Stimulated activated CD4-positive, alpha-beta T cell treated with anti-CD3 and anti-CD28 coated beads, TNF-alpha, amount 100 ng/mL, for 4 hours (primary cell): ENCODE measurements around the gene GNG7.
A peak's percentile ranks its signal among the peaks of the same experiment; 100 is the strongest.
"Not testable (repeated sequence)": the region's sequence is repeated elsewhere in the genome, so short reads cannot be mapped to it uniquely, and the experiment has no call there.

Source experiments
- DNase-seq, 3 experiments: peaks; one replicate each; pipeline ENCODE4 v3.0.0-alpha.2; 2020; ENCODE audit warnings: low read depth in 3 of 3

GNG7 gene

DNA sequence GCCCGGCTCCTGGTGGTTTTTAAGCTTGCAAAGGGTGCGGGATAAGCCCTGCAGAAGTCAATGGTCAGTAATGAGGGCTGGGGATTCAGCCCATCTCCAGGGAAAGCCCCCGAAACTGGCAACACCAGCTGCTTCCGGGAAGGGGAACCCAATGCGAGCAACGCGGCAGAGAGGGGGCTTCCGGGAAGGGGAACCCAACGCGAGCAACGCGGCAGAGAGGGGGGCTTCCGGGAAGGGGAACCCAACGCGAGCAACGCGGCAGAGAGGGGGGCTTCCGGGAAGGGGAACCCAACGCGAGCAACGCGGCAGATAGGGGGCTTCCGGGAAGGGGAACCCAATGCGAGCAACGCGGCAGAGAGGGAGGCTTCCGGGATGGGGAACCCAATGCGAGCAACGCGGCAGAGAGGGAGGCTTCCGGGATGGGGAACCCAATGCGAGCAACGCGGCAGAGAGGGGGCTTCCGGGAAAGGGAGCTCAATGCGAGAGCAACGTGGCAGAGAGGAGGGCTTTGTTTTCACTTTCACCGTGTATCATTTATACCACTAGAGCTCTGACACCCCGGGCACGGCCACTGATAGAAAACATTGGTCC, 80.0 kb downstream of the GNG7 start:
- DNase-seq = peak in 1 of 3 experiments; percentile 23

DNA sequence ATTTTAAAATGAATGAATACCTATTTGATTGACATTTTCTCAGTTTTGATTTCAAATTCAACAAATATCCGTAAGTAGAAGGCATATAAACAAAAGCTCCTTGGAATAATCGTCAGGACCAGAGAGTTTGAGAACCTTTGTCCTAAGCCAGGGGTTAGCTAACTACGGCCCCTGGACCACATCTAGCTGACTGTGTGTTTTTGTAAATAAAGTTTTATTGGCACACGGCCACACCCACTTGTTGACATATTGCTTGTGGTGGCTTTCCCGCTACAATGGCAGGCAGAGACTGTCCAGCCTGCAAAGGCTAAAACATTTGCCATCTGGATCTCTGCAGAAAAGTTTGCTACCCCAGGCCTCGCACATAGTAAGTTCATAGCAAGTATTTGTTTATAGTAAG, 83.4 kb downstream of the GNG7 start:
- DNase-seq = no peak

DNA sequence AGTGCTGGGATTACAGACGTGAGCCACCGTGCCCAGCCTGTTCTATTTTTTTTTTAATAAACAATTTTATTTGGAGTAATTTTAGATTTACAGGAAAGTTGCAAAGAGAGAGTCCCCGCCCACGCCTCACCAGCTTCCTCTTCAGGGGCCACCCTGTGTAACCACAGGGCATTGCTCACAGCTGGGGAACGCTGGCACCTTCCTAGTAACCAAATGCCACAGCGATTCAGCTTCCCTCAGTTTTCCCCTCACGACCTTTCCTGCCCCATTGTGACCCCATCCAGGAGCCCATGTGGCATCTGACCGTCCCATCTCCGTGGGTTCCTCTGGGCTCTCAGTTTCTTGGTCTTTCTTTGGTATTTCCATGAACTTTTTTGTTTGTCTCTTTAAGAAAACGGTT, 83.9 kb downstream of the GNG7 start:
- DNase-seq = peak; percentile 65 to 84 (median 70)

DNA sequence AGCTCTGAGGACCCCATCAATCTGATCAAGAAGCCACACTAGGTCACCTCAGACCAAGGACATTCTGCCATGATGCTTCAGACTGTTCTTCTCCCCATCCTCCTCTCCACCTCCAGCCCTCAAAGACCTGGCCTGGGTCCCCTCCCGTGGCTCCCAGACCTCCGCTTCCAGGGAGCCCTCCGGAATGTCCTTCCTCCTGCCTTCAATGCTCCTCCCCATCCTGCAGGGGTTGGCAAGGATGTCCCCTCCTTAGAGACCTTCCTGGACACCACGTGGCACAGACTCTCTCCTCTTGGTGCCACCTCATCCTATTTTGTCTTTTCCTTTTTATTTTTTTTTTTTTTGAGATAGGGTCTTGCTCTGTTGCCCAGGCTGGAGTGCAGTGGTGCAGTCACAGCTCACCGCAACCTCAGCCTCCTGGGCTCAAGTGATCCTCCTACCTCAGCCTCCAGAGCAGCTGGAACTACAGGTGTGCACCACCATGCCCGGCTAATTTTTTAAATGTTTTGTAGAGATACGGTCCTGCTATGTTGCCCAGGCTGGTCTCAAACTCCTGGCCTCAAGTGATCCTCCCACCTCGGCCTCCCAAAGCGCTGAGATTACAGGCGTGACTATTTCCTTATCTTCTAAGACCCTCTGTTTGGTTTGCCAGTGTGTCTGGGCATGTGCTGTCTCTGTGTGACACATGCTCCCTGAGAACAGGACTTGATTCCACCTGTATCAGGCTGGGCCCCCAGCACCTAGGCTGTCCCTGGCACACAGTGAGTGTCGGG, 84.9 kb downstream of the GNG7 start:
- no peak for DNase-seq

DNA sequence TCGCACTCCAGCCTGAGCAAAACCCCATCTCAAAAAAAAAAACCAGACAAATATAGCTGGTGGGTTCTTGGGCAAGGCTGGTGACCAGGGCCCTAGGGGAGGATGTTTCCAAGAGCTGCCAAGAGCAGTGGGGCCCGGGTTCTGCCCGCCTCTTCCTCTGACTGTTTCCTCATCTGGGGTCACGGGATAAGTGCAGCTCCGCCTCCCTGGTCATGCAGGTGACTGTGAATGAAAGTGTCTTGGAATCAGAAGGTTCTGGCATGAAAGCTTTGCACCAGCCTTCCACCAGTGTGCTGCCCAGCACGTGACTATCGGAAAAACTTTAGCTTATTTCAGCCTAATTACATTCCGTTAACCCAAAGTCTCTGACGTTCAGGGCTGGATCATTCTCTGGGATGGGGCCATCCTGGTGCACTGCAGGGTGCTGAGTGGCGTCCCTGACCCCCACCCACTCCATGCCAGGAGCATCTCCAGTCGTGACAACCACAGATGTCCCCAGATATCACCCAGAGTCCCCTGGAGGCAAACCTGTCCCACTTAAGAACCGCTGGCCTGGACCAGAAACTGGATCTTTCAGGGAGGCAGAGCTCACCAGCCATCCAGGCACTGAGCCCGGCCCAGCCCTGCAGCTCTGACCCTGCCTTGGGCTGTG, 85.6 kb downstream of the GNG7 start:
- DNase-seq = no peak

DNA sequence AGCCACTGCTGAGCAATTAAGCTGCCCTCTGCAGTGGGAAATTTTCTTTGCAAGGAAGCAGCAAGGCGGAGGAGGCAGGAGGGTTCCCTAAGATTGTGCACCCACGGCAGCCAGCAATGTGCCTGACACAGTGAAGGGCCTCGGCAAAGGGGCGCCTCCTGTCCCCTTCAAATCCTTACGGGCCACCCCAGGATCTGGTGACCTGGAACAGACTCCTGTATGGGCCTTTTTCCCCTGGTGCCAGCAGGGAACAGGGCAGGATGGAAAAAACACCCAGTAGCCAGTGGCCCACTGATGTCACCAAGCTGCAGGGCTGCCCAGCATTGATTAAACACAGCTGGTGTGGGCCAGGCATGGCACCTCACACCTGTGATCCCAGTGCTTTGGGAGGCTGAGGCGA, 86.7 kb downstream of the GNG7 start:
- no peak for DNase-seq

DNA sequence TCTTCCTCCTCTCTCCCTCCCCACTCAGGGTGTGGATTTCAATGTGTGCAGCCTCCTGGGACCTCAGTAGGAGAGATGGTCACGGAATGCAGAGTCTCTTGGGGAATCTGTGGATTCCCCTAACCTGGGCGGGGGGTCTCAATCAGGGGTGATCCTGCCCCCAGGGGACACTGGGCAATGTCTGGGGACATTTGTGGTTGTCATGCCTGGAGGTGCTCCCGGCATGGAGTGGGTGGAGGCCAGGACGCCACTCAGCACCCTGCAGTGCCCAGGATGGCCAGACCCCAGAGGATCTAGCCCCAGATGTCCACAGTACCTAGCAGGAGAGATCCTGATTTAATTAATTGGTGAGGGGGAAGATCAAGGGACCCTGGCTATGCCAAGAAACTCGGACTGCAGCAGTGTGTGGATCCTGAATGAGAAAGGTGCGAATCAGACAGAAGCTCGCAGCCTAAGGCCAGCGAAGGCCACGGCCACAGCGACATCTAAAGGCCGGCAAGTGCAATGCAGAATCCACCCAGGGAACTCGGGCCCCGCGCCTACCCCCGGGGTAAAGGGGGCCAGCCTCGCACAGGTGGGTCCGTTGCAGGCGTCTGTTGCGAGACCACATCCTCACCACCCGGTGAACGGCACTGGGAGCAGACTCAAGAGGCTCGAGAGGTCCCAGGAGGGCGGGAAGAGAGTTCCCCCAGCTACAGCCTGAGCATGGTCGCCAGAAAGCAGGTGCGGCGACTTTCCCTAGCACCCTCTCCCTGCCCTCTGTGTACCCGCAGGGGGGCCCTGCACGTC, 88.8 kb downstream of the GNG7 start:
- DNase-seq = peak in 1 of 3 experiments; percentile 41

DNA sequence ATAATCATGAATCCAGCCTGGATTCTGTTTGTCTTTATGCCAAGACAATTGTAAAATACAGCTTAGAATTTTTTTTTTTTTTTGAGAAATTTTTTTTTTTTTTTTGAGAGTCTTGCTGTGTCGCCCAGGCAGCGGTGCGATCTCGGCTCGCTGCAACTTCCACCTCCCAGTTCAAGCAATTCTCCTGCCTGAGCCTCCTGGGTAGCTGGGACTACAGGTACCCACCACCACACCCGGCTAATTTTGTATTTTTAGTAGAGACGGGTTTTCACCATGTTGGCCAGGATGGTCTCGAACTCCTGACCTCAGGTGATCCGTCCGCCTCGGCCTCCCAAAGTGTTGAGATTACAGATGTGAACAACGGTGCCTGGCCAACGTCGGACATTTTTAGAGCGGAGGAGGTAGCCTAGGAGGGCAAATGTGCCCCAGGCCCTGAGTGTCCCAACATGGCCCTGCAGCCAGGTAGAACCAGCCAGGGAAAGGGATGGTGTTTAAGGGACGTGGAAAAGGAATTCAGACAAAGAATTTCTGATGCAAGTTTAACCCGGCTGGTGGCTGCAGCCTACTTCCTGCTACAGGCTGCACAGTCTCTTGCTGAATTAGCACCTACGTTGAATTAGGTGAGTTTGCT, 89.8 kb downstream of the GNG7 start:
- DNase-seq = no peak

DNA sequence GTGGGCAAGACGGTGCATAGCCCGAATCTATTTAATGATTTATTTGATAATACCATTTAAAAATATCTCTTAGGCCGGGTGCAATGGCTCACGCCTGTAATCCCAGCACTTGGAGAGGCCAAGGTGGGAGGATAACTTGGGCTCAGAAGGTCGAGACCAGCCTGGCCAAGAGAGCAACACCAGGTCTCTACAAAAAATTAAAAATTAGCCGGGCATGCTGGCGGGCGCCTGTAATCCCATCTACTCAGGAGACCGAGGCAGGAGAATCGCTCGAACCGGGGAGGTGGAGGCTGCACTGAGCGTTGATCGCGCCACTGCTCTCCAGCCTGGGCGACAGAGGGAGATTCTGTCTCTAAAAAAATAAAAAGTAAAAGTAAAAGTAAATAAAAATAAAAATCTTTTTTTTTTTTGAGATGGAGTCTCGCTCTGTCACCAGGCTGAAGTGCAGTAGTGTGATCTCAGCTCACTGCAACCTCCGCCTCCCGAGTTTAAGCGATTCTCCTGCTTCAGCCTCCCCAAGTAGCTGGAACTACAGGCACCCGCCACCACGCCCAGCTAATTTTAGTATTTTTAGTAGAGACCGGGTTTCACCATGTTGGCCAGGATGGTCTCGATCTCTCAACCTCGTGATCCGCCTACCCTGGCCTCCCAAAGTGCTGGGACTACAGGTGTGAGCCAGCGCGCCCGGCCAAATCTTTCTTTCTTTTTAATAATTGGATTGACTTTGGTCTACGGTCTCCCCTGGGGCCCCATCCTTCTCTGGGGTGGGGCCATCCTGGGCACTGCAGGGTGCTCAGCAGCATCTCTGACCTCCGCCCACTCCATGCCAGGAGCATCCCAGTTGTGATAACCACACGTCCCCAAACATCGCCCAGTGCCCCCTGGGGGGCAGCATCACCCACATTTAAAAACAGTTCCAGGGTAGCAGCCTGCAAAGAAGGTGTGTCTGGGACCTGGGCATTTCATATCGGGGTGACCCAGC, 90.7 kb downstream of the GNG7 start:
- no peak for DNase-seq

DNA sequence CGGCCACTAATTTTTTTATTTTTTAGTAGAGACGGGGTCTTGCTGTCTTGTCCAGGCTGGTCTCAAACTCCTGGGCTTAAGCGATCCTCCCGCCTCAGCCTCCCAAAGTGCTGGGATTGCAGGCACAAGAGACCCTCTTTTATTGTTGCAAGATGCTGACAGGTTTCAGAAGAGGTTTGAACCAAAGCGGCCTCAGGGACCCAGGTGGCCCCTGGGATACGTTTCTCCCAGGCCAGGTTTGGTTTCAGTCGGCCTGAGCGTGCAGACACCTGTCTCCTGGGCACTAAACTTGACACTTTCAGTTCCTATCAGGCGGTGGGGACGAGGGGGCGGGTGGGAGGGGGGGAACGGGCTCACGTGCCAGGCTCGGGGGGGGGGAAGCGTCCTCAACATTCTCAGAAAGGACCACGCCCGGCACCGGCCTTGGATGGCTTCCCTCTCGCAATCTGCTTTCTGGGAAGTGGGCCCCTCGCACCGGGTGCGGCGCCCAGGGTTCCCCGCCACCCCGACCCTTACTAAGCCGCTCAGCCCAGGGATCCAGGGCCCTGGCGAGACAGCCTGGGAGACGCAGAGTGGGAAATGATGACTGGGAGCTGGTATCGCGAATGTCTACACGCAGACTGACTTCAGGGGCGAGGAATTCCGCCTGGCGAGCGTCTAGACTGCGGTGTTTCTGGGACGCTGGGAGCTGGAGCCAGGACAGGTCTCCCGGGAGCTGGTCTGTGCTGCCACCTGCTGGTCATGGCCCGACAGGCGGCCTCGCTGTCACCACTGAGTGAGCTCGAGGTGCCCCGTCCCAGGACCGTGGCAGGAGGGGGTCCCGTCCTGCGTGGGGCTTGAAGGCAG, 91.6 kb downstream of the GNG7 start:
- DNase-seq = peak; percentile 75 to 93 (median 85)

DNA sequence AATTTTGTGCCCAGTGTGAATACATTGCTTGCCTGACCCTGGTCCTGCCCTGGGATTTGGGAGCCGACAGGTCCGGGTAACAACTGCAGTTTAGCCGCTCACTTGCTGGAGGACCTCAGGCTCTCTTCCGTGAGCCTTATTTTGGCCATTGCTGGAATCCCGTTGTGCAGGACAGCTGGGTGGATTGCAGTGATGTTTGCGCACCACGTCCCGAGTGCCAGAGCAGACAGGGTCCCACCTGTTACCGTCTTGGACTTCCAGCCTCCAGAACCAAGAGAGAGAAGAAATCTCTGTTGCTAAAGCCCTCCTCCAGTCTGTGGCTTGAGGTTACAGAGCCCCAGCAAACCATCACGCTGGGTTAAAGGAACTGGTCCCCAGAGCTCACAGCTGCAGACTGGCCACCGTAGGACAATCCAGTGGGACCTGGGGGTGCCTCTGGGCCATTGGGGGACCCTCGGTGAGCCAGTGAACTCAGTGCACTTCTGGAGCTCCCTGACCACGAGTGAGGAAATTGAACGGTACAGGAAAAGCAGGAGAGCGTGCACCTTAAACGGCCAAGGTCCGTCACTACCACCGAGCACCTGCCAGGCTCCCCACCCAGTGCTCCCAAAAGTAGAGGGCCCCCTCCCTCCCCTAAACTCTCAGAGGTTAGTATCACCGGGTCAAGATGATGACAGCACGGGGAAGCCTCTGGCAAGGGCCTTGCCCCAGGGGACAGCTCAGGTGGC, 92.9 kb downstream of the GNG7 start:
- DNase-seq = no peak

DNA sequence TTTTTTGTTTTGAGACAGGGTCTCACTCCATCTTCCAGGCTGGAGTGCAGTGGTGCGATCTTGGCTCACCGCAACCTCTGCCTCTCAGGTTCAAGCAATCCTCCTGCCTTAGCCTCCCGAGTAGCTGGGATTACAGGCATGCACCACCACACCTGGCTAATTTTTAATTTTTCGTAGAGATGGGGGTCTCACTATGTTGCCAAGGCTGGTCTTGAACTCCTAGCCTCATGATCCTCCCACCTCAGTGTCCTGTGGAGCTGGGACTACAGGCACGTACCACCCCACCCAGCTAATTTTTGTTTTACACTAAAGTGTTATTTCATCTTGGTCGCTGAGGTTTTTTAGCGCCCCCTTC, 93.5 kb downstream of the GNG7 start:
- not testable (repeated sequence) for DNase-seq

DNA sequence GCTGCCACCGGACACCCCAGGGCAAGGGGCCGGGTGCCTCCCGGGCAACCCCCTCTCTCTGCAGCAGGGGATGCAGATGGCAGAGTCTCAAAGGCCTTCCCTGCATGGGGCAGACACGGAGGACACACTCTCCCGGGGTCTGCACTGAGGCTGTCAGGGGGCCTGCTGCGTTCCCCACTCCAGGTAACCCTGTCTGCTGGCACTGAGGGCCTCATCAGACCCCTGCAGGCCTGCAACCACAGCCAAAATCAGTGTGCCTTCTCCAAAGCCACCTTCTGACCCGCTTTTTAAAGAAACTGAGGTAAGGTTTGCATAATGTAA, 93.9 kb downstream of the GNG7 start:
- DNase-seq = no peak

DNA sequence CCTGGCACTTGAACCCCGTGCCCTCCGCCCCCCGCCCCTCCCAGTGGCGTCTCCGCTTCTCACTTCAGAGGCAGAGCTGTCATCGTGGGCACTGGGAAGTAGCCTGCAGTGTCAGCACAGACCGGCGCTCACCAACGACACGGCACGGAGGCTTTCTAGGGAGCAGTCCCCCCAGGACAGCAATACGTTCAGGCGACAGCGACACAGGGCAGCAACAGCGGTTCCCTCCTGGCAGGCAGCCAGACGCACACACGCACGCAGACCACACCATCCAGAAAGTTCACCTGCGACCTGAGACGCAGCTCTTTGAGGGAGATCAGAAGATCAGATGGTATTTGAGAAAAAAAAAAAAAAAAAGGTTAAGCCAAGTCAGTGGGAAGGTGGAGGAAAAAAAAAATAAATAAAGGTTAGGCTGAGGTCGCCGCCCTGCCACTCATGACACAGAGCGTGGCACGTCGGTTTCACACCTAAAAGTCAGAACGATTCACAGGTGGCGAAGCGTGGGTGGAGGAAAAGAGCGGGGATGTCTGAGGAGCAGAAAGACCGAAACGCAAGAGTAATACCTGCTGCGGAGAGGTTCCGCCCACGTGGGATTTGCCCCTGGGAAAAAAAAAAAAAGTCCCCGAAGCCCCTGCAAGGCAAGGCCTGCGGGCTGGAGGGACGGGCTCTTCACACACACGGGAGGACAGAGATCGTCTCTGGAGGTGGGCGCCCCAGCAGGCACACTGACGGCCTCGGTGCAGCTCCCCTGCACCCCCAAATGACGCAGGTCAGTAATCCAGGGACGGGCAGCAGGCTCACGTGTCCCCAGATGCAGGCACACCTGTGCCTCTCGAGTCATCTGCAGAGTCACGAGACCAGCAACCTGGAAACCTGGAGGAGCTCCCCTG, 94.5 kb downstream of the GNG7 start:
- peak; percentile 72 to 89 (median 82) for DNase-seq

DNA sequence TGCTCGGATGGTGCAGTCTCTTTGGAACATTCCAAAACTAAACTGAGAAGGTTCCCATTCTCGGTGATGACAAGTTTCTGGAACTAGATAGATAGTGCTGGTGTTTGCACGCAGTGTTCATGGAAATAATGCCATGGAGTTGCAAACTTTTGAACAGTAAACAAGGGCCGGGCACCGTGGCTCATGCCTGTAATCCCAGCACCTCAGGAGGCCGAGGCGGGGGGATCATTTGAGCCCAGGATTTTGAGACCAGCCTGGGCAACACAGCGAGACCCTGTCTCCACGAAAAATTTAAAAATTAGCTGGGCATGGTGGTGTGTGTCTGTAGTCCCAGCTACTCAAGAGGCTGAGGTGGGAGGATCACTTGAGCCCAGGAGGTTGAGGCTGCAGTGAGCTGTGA, 95.7 kb downstream of the GNG7 start:
- DNase-seq = not testable (repeated sequence)

DNA sequence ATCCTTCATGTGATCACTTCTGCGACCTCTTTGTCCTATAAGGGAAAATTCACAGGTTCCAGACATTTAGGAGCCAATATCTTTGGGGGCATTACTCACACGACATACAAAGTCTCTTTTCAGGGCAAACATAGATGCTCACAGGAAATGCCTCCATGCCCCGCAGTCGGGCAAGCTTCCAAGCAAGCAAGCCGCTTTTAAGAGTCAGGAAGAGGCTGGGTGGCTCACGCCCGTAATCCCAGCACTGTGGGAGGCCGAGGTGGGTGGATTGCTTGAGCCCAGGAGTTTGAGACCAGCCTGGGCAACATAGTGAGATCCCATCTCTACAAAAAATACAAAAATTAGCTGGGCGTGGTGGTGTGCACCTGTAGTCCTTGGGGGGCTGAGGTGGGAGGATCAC, 96.6 kb downstream of the GNG7 start:
- DNase-seq = not testable (repeated sequence)

DNA sequence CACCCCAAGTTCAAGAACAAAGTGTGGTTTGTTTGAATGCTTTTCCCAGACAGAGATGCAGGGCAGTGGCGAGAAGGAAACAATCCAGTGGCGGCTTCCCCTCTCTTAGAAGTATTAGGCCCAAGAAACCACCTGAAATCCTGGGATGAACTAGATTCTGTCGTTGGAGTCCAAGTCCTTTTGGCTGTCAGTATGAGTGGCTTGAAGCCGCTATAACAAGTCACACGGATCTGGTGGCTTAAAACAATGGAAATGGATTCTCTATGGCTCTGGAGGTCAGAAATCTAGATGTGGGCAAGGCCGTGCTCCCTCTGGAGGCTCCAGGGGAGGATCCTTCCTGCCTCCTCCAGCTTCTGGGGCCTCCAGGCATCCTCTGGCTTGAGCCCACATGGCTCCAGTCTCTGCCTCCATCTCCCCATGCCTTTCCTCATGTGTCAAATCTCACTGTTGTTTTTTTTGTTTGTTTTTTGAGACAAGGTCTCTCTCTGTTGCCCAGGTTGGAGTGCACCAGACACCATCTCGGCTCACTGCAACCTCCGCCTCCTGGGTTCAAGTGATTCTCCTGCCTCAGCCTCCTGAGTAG, 97.7 kb downstream of the GNG7 start:
- DNase-seq = no peak

DNA sequence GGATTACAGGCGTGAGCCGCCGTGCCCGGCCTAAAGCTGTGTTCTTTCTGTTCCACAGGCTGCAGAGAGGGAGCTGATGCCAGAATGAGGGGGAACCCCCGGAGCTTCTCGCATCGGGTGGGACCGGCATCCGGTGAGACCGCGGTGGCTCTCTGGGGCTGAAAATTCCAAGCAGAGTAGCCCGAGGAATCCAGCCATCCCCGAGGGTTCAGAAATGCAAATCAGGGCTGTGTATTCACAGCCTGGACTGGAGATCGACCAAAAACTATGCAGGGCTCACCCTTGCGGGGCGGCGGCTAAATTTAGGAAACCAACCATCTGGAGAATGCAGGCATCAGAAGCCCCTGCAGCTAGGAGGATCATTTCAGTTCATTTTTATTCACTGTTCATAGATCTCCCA, 99.2 kb downstream of the GNG7 start:
- no peak for DNase-seq
